WTC11 (cell line): ENCODE measurements around the gene FUT6.

ENCODE experiments used
- FOXJ3 ChIP-seq: sonication (generic); formaldehyde crosslinking; IDR thresholded peaks from 2 replicates; pipeline ENCODE4 v1.9.0; 2021; ENCODE audit warnings: missing genetic modification reagents, mild to moderate bottlenecking, borderline replicate concordance
- TP53 ChIP-seq: sonication (generic); formaldehyde crosslinking; IDR thresholded peaks from 2 replicates; pipeline ENCODE4 v1.8.1; 2023; ENCODE audit warnings: mild to moderate bottlenecking, missing genetic modification reagents
- ZNF138 ChIP-seq: sonication (generic); formaldehyde crosslinking; conservative IDR thresholded peaks from 2 replicates; pipeline ENCODE4 v1.8.1; 2022; ENCODE audit warnings: mild to moderate bottlenecking, moderate library complexity, missing genetic modification reagents
- TF ChIP-seq, protein P1 (sequence below): fragments of 200-600 bp; IDR thresholded peaks from 2 replicates; pipeline ENCODE4 v1.8.0; 2022; ENCODE audit warnings: antibody characterized with exemption

DNA sequence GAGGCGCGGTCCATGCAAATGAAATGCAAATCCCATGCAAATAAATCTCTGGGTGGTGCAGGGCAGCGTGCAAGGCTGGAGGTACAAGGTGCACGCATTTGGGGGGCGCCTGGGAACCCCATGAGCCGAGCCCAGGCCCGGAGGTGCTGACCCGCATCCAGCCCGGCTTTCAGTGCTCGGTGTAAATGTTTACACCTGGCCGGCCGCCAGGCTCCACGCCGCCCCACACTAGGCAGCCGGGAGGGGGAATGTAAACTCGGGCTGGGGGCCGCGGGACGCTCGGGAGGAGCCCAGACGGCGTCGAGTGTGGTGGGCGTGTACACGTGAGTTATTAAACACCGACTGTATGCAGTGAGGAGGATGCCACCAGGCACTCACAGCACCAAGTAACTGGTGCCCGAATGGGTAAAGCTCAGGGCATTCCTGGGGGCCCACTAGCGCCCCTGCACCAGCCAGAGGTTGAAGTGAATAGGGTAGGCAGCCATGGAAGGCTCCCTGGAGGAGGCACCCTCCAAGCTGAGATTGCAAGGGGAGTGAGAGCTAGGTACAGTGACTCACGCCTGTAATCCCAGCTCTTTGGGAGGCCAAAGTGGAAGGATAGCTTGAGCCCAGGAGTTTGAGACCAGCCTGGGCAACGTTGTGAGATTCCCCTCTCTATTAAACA lies 17.2 kb downstream of the FUT6 start:
- TF ChIP-seq, protein P1, sequence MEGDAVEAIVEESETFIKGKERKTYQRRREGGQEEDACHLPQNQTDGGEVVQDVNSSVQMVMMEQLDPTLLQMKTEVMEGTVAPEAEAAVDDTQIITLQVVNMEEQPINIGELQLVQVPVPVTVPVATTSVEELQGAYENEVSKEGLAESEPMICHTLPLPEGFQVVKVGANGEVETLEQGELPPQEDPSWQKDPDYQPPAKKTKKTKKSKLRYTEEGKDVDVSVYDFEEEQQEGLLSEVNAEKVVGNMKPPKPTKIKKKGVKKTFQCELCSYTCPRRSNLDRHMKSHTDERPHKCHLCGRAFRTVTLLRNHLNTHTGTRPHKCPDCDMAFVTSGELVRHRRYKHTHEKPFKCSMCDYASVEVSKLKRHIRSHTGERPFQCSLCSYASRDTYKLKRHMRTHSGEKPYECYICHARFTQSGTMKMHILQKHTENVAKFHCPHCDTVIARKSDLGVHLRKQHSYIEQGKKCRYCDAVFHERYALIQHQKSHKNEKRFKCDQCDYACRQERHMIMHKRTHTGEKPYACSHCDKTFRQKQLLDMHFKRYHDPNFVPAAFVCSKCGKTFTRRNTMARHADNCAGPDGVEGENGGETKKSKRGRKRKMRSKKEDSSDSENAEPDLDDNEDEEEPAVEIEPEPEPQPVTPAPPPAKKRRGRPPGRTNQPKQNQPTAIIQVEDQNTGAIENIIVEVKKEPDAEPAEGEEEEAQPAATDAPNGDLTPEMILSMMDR, result no peak
- no peak for TF ChIP-seq TP53 (CRISPR knock-in tag)
- TF ChIP-seq FOXJ3, result no peak
- no peak for TF ChIP-seq ZNF138 (CRISPR knock-in tag)
